Naive thymus-derived CD4-positive, alpha-beta T cell (primary cell): Measurements from ENCODE around the gene INTS2. TPM values are rescaled to one million over a fixed set of nuclear protein-coding genes. Genes with fewer than 3 reads are reported as not detected.
"Not testable (repeated sequence)": the region's sequence is repeated elsewhere in the genome, so short reads cannot be mapped to it uniquely, and the experiment has no call there.

Experiments used
- ATAC-seq: fragments of 150-1000 bp; cut with Tn5 transposase; 2 replicates; pipeline ENCODE4 v1.10.0; 2021; ENCODE audit warnings: mild to moderate bottlenecking, moderate library complexity
- CTCF ChIA-PET: fragments of 350-600 bp; sonication (Branson Sonifier 250); formaldehyde crosslinking; loops from one replicate; lab custom pipeline; 2021; ENCODE audit warnings: antibody characterized with exemption; lab: Charles Lee
- POLR2A ChIA-PET: fragments of 350-600 bp; sonication (Branson Sonifier 250); formaldehyde crosslinking; loops from one replicate; lab custom pipeline; 2021; ENCODE audit warnings: antibody characterized with exemption, inconsistent platforms; lab: Charles Lee
- DNase-seq, 9 donors: peaks; one replicate each; pipeline versions ENCODE4 v3.0.0 to v3.0.0-alpha.2; 2020 to 2022; ENCODE audit warnings: mixed read lengths in 1 of 9
- H3K27ac ChIP-seq: one replicate; pipeline ENCODE4 v1.7.0; 2013; ENCODE audit warnings: mild to moderate bottlenecking, low read depth, low read length, moderate library complexity
- H3K27me3 ChIP-seq, 2 donors: one replicate each; pipeline ENCODE4 v1.7.0; 2013; ENCODE audit warnings: low read length in 2 of 2, mild to moderate bottlenecking in 2 of 2, moderate library complexity in 2 of 2; ENCODE audit not compliant: control insufficient read depth in 2 of 2, insufficient read depth in 2 of 2
- H3K36me3 ChIP-seq, 3 experiments: 1 replicate in 2 of 3; 2 replicates in 1 of 3; pipeline ENCODE4 v1.7.0; 2013; ENCODE audit warnings: low read length in 3 of 3, mild to moderate bottlenecking in 3 of 3, moderate library complexity in 1 of 3; ENCODE audit not compliant: insufficient read depth in 3 of 3, control insufficient read depth in 2 of 3
- H3K4me1 ChIP-seq, 2 donors: one replicate each; pipeline ENCODE4 v1.7.0; 2013; ENCODE audit warnings: low read length in 2 of 2, mild to moderate bottlenecking in 2 of 2, moderate library complexity in 1 of 2; ENCODE audit not compliant: control insufficient read depth in 2 of 2, insufficient read depth in 2 of 2
- H3K4me3 ChIP-seq: 2 replicates; pipeline ENCODE4 v1.7.0; 2013; ENCODE audit warnings: mild to moderate bottlenecking, low read length
- H3K9me3 ChIP-seq, 3 experiments: 1 replicate in 2 of 3; 2 replicates in 1 of 3; pipeline ENCODE4 v1.7.0; 2013; ENCODE audit warnings: low read length in 3 of 3; ENCODE audit not compliant: control insufficient read depth in 2 of 3
- H3K27ac Mint-ChIP-seq, 9 donors: one replicate each; pipeline ENCODE4 v1.8.0; 2020 to 2022; ENCODE audit warnings: mixed read lengths in 9 of 9, mild to moderate bottlenecking in 8 of 9, moderate library complexity in 5 of 9, inconsistent platforms in 2 of 9
- H3K27me3 Mint-ChIP-seq, 5 donors: one replicate each; pipeline ENCODE4 v1.8.0; 2021 to 2022; ENCODE audit warnings: mixed read lengths in 5 of 5, mild to moderate bottlenecking in 1 of 5
- H3K36me3 Mint-ChIP-seq, 5 donors: one replicate each; pipeline ENCODE4 v1.8.0; 2020 to 2022; ENCODE audit warnings: mixed read lengths in 5 of 5, mild to moderate bottlenecking in 3 of 5, inconsistent platforms in 1 of 5
- H3K4me1 Mint-ChIP-seq, 7 donors: one replicate each; pipeline ENCODE4 v1.8.0; 2020 to 2022; ENCODE audit warnings: mixed read lengths in 7 of 7, mild to moderate bottlenecking in 3 of 7, inconsistent platforms in 1 of 7
- H3K4me3 Mint-ChIP-seq, 10 donors: one replicate each; pipeline ENCODE4 v1.8.0; 2020 to 2022; ENCODE audit warnings: mild to moderate bottlenecking in 10 of 10, mixed read lengths in 10 of 10, moderate library complexity in 6 of 10, inconsistent platforms in 2 of 10
- H3K9me3 Mint-ChIP-seq, 11 donors: one replicate each; pipeline ENCODE4 v1.8.0; 2020 to 2022; ENCODE audit warnings: mixed read lengths in 11 of 11, mild to moderate bottlenecking in 4 of 11, inconsistent platforms in 1 of 11, moderate library complexity in 1 of 11
- intact Hi-C, 2 donors: fragments of 100-400 bp; cut with micrococcal nuclease; formaldehyde crosslinking; loops; one replicate each; pipeline ENCODE4 v1.15.1; 2023
- polyA plus RNA-seq, 2 donors: library from polyadenylated mRNA; unstranded; fragments of 300-500 nt; fragmentation: Illumina TruSeq; gene quantifications; one replicate each; pipeline ENCODE4 v1.2.3, GENCODE V29; 2021
- total RNA-seq, 6 experiments: library from RNA in 5 of 6; stranded (reverse) in 5 of 6; gene quantifications; 1 replicate in 5 of 6; 2 replicates in 1 of 6; pipeline ENCODE4 v1.2.3 and lab custom pipeline; 2021 to 2026

The INTS2 gene
- total and polyA plus RNA-seq, 7 experiments from 2014 or later = 4.7 to 24.4 (median 16.1) TPM

- Histone ChIP-seq H3K27me3 (no peaks in the 10 kb centered on the region), H3K27ac (no peak overlapping the region), H3K4me3 (no peak overlapping the region), H3K36me3 (no peaks in the 10 kb centered on the region), H3K4me1 (no peaks in the 10 kb centered on the region), H3K9me3 (no peaks in the 10 kb centered on the region)
- Mint-ChIP-seq H3K36me3 (peaks cover 0 to 4% (median 0%) of the 10 kb centered on the region in 5 donors), H3K27me3 (no peaks in the 10 kb centered on the region), H3K9me3 (no peaks in the 10 kb centered on the region), H3K4me1 (no peaks in the 10 kb centered on the region), H3K27ac (no peak overlapping the region), H3K4me3 (no peak overlapping the region)
- ChIA-PET POLR2A (no interaction called here), CTCF (interaction anchor here (1.0 kb wide), 2 partner anchors 9 to 421 kb away, joined by 3 read pairs; no protein-coding TSS in a partner anchor)
- DNase-seq (no peak), ATAC-seq (no peak)
- intact Hi-C loops = no loop called here
Observed at GRCh38 chr17:61833536-61834193, 94.1 kb downstream of the INTS2 start.

DNA sequence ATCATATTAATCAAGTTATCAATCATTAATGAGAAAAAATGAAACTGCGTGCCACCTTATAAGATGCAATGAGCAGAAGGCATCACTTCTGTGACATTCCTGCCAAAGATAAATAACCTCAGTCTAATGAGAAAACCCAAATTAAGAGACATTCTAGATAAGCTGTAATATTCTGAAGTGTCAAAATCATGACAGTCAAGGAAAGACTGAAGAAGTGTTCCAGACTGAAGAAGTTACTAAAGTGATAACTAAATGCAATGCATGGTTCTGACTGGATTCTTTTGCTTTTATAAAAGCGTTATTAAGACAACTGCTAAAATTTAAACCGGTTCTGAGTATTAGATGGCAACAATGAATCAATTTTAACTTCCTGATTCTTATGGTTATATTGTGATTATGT, 95.3 kb downstream of the INTS2 start:
- no peak overlapping the region for H3K27ac Mint-ChIP-seq
- H3K36me3 ChIP-seq = no peaks in the 10 kb centered on the region
- H3K4me1 ChIP-seq = no peaks in the 10 kb centered on the region
- no peaks in the 10 kb centered on the region for H3K27me3 ChIP-seq
- no peaks in the 10 kb centered on the region for H3K27me3 Mint-ChIP-seq
- DNase-seq (no peak), ATAC-seq (no peak)
- ChIA-PET POLR2A (no interaction called here), CTCF (no interaction called here)
- H3K4me3 Mint-ChIP-seq = no peak overlapping the region
- H3K4me1 Mint-ChIP-seq = no peaks in the 10 kb centered on the region
- H3K27ac ChIP-seq = no peak overlapping the region
- no peak overlapping the region for H3K4me3 ChIP-seq
- H3K9me3 ChIP-seq = no peaks in the 10 kb centered on the region
- peaks cover 0 to 13% (median 7%) of the 10 kb centered on the region in 5 donors for H3K36me3 Mint-ChIP-seq
- intact Hi-C loops = no loop called here
- peaks cover 0 to 7% (median 0%) of the 10 kb centered on the region in 11 donors for H3K9me3 Mint-ChIP-seq

DNA sequence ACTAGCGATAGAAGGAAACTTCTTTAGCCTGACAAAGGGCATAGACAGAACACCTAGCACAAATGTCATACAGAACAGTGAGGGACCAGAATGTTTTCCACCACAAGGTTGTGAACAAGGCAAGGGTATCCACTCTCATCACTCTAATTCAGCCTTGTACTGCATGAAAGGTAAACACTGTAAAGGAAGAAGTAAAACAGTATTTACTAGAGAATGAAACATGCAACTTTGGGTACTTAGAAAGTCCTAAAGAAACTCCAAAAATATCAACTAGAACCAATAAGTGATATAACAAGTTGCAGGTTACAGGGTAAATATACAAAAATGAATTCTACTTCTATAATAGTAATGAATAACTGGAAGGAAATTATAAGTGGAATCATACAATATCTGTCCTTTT, 96.7 kb downstream of the INTS2 start:
- no peaks in the 10 kb centered on the region for H3K9me3 ChIP-seq
- H3K36me3 ChIP-seq = no peaks in the 10 kb centered on the region
- Mint-ChIP-seq H3K36me3 (peaks cover 3 to 23% (median 13%) of the 10 kb centered on the region in 5 donors), H3K4me3 (no peak overlapping the region), H3K9me3 (peaks cover 0 to 7% (median 0%) of the 10 kb centered on the region in 11 donors), H3K4me1 (no peaks in the 10 kb centered on the region), H3K27me3 (no peaks in the 10 kb centered on the region), H3K27ac (no peak overlapping the region)
- ChIA-PET CTCF (no interaction called here), POLR2A (no interaction called here)
- H3K4me3 ChIP-seq = no peak overlapping the region
- no peaks in the 10 kb centered on the region for H3K27me3 ChIP-seq
- intact Hi-C loops = no loop called here
- ATAC-seq (no peak), DNase-seq (no peak)
- H3K4me1 ChIP-seq = no peaks in the 10 kb centered on the region
- H3K27ac ChIP-seq = no peak overlapping the region

- H3K27me3 ChIP-seq = no peaks in the 10 kb centered on the region
- no peak for ATAC-seq
- Mint-ChIP-seq H3K27ac (no peak overlapping the region), H3K27me3 (no peaks in the 10 kb centered on the region), H3K4me1 (no peaks in the 10 kb centered on the region), H3K36me3 (peaks cover 3 to 37% (median 16%) of the 10 kb centered on the region in 5 donors), H3K4me3 (no peak overlapping the region), H3K9me3 (peaks cover 0 to 7% (median 0%) of the 10 kb centered on the region in 11 donors)
- no peaks in the 10 kb centered on the region for H3K36me3 ChIP-seq
- intact Hi-C loops = no loop called here
- ChIA-PET POLR2A (no interaction called here), CTCF (no interaction called here)
- no peak overlapping the region for H3K4me3 ChIP-seq
- no peaks in the 10 kb centered on the region for H3K9me3 ChIP-seq
- H3K4me1 ChIP-seq = no peaks in the 10 kb centered on the region
- no peak for DNase-seq
- no peak overlapping the region for H3K27ac ChIP-seq
Observed at GRCh38 chr17:61828694-61829093, 99.1 kb downstream of the INTS2 start.

- no peak for ATAC-seq
Observed at GRCh38 chr17:61827649-61828395, 100.0 kb downstream of the INTS2 start.

DNA sequence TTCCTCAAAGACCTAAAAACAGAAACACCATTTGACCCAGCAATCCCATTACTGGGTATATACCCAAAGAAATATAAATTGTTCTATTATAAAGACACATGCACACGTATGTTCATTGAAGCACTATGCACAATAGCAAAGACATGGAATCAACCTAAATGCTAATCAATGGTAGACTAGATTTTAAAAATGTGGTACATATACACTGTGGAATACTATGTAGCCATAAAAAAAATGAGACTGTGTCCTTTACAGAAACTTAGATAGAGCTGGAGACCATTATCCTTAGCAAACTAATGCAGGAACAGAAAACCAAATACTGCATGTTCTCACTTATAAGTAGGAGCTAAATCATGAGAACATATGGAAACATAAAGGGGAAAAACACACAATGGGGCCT, 100.9 kb downstream of the INTS2 start:
- H3K4me1 ChIP-seq, POLR2A ChIA-PET, CTCF ChIA-PET, H3K4me1 Mint-ChIP-seq, H3K36me3 ChIP-seq, H3K4me3 ChIP-seq, H3K27ac ChIP-seq, H3K4me3 Mint-ChIP-seq, H3K9me3 Mint-ChIP-seq, H3K9me3 ChIP-seq, ATAC-seq, intact Hi-C loops, H3K27ac Mint-ChIP-seq, DNase-seq, H3K27me3 Mint-ChIP-seq, H3K27me3 ChIP-seq: not testable (repeated sequence)
- H3K36me3 Mint-ChIP-seq = peaks cover 3 to 41% (median 20%) of the 10 kb centered on the region in 5 donors

More at GRCh38 chr17:61827649-61828395, 100.0 kb downstream of the INTS2 start:
- H3K27me3 Mint-ChIP-seq = no peaks in the 10 kb centered on the region
- DNase-seq = no peak
- ChIA-PET CTCF (no interaction called here), POLR2A (no interaction called here)
- H3K36me3 Mint-ChIP-seq = peaks cover 3 to 37% (median 16%) of the 10 kb centered on the region in 5 donors
- H3K27ac ChIP-seq = no peak overlapping the region
- H3K27ac Mint-ChIP-seq = no peak overlapping the region
- no peaks in the 10 kb centered on the region for H3K4me1 Mint-ChIP-seq
- H3K4me3 Mint-ChIP-seq = no peak overlapping the region
- intact Hi-C loops = no loop called here
- no peak overlapping the region for H3K4me3 ChIP-seq
- H3K4me1 ChIP-seq = no peaks in the 10 kb centered on the region
- no peaks in the 10 kb centered on the region for H3K27me3 ChIP-seq
- no peaks in the 10 kb centered on the region for H3K36me3 ChIP-seq
- no peaks in the 10 kb centered on the region for H3K9me3 ChIP-seq
- peaks cover 0 to 7% (median 0%) of the 10 kb centered on the region in 11 donors for H3K9me3 Mint-ChIP-seq
